CD14-positive monocyte (primary cell): ENCODE data around the gene WNT5A. TPM values are rescaled to one million over a fixed set of nuclear protein-coding genes. Genes with fewer than 3 reads are reported as not detected.

Source experiments
- DNase-seq, 3 donors: peaks; one replicate each; pipeline ENCODE4 v3.0.0-alpha.2; 2011 to 2022
- H2AFZ ChIP-seq: 2 replicates; pipeline ENCODE4 v1.6.0; 2012; ENCODE audit warnings: mild to moderate bottlenecking, low read depth, low read length, inconsistent platforms; ENCODE audit not compliant: insufficient read depth, poor library complexity, severe bottlenecking
- H3K27ac ChIP-seq, 2 donors: 1 replicate in 1 of 2; 2 replicates in 1 of 2; pipeline ENCODE4 v1.5.1; 2012 to 2013; ENCODE audit warnings: low read length in 2 of 2, control low read depth in 1 of 2, inconsistent platforms in 1 of 2, low read depth in 1 of 2, mild to moderate bottlenecking in 1 of 2
- H3K27me3 ChIP-seq, 2 donors: one replicate each; pipeline versions ENCODE4 v1.6.0 to v1.6.1; 2011 to 2013; ENCODE audit warnings: low read length in 2 of 2; ENCODE audit not compliant: control insufficient read depth in 2 of 2, insufficient read depth in 2 of 2
- H3K36me3 ChIP-seq, 2 donors: replicated peaks in 1 of 2; 1 replicate in 1 of 2; 2 replicates in 1 of 2; pipeline versions ENCODE4 v1.5.1 to v1.6.1; 2012 to 2013; ENCODE audit warnings: low read length in 2 of 2, control low read depth in 1 of 2, inconsistent platforms in 1 of 2, mild to moderate bottlenecking in 1 of 2; ENCODE audit not compliant: insufficient read depth in 2 of 2, control insufficient read depth in 1 of 2
- H3K4me1 ChIP-seq, 2 donors: 1 replicate in 1 of 2; 2 replicates in 1 of 2; pipeline versions ENCODE4 v1.5.1 to v1.6.1; 2012 to 2013; ENCODE audit warnings: low read length in 2 of 2, control low read depth in 1 of 2, inconsistent platforms in 1 of 2, mild to moderate bottlenecking in 1 of 2, moderate library complexity in 1 of 2; ENCODE audit not compliant: insufficient read depth in 2 of 2, control insufficient read depth in 1 of 2
- H3K4me2 ChIP-seq: replicated peaks from 2 replicates; pipeline ENCODE3; 2012; ENCODE audit warnings: low read length, moderate library complexity, mild to moderate bottlenecking; ENCODE audit not compliant: poor library complexity, severe bottlenecking; ENCODE audit errors: extremely low read depth
- H3K4me3 ChIP-seq, 3 experiments: fragments of 200-600 bp in 1 of 3; sonication (generic) in 1 of 3; replicated peaks in 1 of 3; 1 replicate in 2 of 3; 2 replicates in 1 of 3; pipeline ENCODE4 v1.5.1; 2011 to 2013; ENCODE audit warnings: low read length in 3 of 3, mild to moderate bottlenecking in 3 of 3, control low read depth in 2 of 3, low read depth in 2 of 3, inconsistent platforms in 1 of 3, moderate library complexity in 1 of 3
- H3K79me2 ChIP-seq: 2 replicates; pipeline ENCODE4 v1.6.0; 2012; ENCODE audit warnings: mild to moderate bottlenecking, control low read depth, inconsistent platforms, low read length, moderate library complexity; ENCODE audit not compliant: insufficient read depth
- H3K9ac ChIP-seq: 2 replicates; pipeline ENCODE4 v1.6.0; 2017; ENCODE audit warnings: low read length, mild to moderate bottlenecking; ENCODE audit not compliant: insufficient read depth, poor library complexity, severe bottlenecking
- H3K9me3 ChIP-seq, 2 donors: replicated peaks in 1 of 2; 1 replicate in 1 of 2; 2 replicates in 1 of 2; pipeline versions ENCODE4 v1.5.1 to v1.6.1; 2012 to 2013; ENCODE audit warnings: low read length in 2 of 2, control low read depth in 1 of 2; ENCODE audit not compliant: control insufficient read depth in 1 of 2, insufficient read depth in 1 of 2
- H4K20me1 ChIP-seq: 2 replicates; pipeline ENCODE4 v1.6.0; 2012; ENCODE audit warnings: mild to moderate bottlenecking, low read length, control low read depth, moderate library complexity; ENCODE audit not compliant: insufficient read depth
- H3K27ac Mint-ChIP-seq, 7 donors: one replicate each; pipeline ENCODE4 v1.8.0; 2020; ENCODE audit warnings: mild to moderate bottlenecking in 7 of 7, mixed read lengths in 7 of 7, moderate library complexity in 6 of 7, inconsistent platforms in 2 of 7
- H3K27me3 Mint-ChIP-seq, 3 donors: one replicate each; pipeline ENCODE4 v1.8.0; 2021 to 2022; ENCODE audit warnings: low read depth in 3 of 3, mild to moderate bottlenecking in 3 of 3, mixed read lengths in 3 of 3, moderate library complexity in 3 of 3, inconsistent platforms in 1 of 3
- H3K36me3 Mint-ChIP-seq, 2 donors: one replicate each; pipeline ENCODE4 v1.8.0; 2020; ENCODE audit warnings: mixed read lengths in 2 of 2, inconsistent platforms in 1 of 2, mild to moderate bottlenecking in 1 of 2
- H3K4me1 Mint-ChIP-seq: one replicate; pipeline ENCODE4 v1.8.0; 2020; ENCODE audit warnings: mild to moderate bottlenecking, mixed read lengths
- H3K4me3 Mint-ChIP-seq, 2 donors: one replicate each; pipeline ENCODE4 v1.8.0; 2020; ENCODE audit warnings: mild to moderate bottlenecking in 2 of 2, mixed read lengths in 2 of 2, moderate library complexity in 1 of 2
- H3K9me3 Mint-ChIP-seq, 7 donors: one replicate each; pipeline ENCODE4 v1.8.0; 2020 to 2022; ENCODE audit warnings: mixed read lengths in 7 of 7, mild to moderate bottlenecking in 6 of 7, moderate library complexity in 6 of 7, inconsistent platforms in 2 of 7
- WGBS: methylation state at CpG from one replicate; pipeline ENCODE4 v1.1.5; 2013; ENCODE audit warnings: missing lambda C conversion rate; ENCODE audit not compliant: insufficient coverage; 5-methylcytosine and 5-hydroxymethylcytosine counted together
- intact Hi-C, 2 donors: fragments of 100-400 bp; cut with micrococcal nuclease; formaldehyde crosslinking; loops; one replicate each; pipeline versions ENCODE4 v1.15.0 to v1.15.1; 2023
- polyA plus RNA-seq, 3 donors: library from polyadenylated mRNA; depleted of rRNA in 1 of 3; unstranded in 2 of 3; stranded (reverse) in 1 of 3; fragments of 300-500 nt in 2 of 3; fragments of >200 nt in 1 of 3; fragmentation: Illumina TruSeq in 2 of 3; gene quantifications; 1 replicate in 2 of 3; 2 replicates in 1 of 3; pipeline ENCODE4 v1.2.3, GENCODE V29; 2012 to 2021
- TF ChIP-seq, protein P1 (sequence below): fragments of 200-600 bp; IDR thresholded peaks from one replicate; pipeline ENCODE4 v1.8.0; 2022; ENCODE audit warnings: antibody characterized with exemption, mild to moderate bottlenecking

Gene WNT5A
- polyA plus RNA-seq, 3 donors: 0.01 to 0.03 TPM; not detected in 1

DNA sequence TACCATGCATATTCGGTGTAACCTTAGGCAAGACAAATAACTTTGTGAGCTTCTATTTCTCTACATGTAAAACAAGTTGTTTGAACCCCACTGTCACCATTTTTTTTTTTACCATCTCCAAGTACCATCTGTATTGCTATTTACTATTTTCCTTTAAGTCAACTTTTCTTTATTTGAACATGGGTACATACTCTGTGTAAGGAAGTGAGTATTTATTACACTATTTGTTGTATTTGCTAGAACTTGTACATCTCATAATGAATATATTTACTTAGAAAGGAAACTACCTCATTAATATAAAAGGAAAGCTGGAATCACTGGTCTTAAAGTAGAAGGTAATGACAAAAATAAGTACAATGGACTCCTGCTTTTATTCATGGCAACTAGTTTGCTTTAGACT, 69.9 kb downstream of the WNT5A start:
- peaks cover 0 to 11% of the 10 kb centered on the region in 2 donors for H3K9me3 ChIP-seq
- H3K9ac ChIP-seq: no peak overlapping the region
- H3K36me3 ChIP-seq: no peaks in the 10 kb centered on the region
- intact Hi-C loops: no loop called here
- Mint-ChIP-seq H3K4me1 (no peaks in the 10 kb centered on the region), H3K27ac (no peak overlapping the region), H3K27me3 (peaks cover 0 to 3% (median 2%) of the 10 kb centered on the region in 3 donors), H3K4me3 (no peak overlapping the region), H3K36me3 (no peaks in the 10 kb centered on the region), H3K9me3 (peaks cover 0 to 11% (median 4%) of the 10 kb centered on the region in 7 donors)
- H3K79me2 ChIP-seq: no peaks in the 10 kb centered on the region
- no peaks in the 10 kb centered on the region for H4K20me1 ChIP-seq
- no peak overlapping the region for H3K4me3 ChIP-seq
- no peak overlapping the region for H3K27ac ChIP-seq
- DNase-seq: no peak
- no peak overlapping the region for H3K4me2 ChIP-seq
- H2AFZ ChIP-seq: no peak overlapping the region
- no CpG with 5 or more reads among the region's 1 CpG for WGBS
- H3K4me1 ChIP-seq: no peaks in the 10 kb centered on the region
- no peaks in the 10 kb centered on the region for H3K27me3 ChIP-seq
- TF ChIP-seq, protein P1, sequence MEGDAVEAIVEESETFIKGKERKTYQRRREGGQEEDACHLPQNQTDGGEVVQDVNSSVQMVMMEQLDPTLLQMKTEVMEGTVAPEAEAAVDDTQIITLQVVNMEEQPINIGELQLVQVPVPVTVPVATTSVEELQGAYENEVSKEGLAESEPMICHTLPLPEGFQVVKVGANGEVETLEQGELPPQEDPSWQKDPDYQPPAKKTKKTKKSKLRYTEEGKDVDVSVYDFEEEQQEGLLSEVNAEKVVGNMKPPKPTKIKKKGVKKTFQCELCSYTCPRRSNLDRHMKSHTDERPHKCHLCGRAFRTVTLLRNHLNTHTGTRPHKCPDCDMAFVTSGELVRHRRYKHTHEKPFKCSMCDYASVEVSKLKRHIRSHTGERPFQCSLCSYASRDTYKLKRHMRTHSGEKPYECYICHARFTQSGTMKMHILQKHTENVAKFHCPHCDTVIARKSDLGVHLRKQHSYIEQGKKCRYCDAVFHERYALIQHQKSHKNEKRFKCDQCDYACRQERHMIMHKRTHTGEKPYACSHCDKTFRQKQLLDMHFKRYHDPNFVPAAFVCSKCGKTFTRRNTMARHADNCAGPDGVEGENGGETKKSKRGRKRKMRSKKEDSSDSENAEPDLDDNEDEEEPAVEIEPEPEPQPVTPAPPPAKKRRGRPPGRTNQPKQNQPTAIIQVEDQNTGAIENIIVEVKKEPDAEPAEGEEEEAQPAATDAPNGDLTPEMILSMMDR: no peak

DNA sequence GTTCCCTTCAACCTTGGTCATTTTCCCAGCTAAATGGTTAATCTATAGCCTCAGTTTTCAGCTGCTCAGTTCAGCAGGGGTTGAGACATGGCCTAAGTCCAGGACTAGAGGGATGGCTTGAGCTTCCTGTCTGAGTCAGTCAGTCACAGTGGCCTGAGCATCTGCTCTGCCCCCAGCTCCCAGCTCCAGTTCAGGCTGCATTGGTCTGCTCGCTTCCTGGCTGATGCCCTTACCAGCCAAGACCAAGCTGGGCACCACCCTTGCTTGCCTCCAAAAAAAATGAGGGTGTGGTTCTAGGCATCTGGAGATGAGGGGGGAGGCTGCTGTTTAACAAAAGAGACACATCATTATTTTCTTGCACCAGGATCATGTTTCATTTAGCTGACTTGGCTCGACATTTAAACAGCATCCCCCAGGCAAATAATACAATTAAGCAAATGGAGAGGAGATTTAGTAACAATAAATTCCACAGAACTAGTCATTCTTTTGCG, 70.7 kb downstream of the WNT5A start:
- Histone ChIP-seq H3K4me3 (no peak overlapping the region), H3K36me3 (no peaks in the 10 kb centered on the region), H3K9ac (no peak overlapping the region), H3K9me3 (peaks cover 0 to 11% of the 10 kb centered on the region in 2 donors), H4K20me1 (no peaks in the 10 kb centered on the region), H3K4me2 (no peak overlapping the region), H3K27me3 (no peaks in the 10 kb centered on the region), H3K79me2 (no peaks in the 10 kb centered on the region), H3K4me1 (no peaks in the 10 kb centered on the region), H2AFZ (no peak overlapping the region), H3K27ac (no peak overlapping the region)
- peaks cover 0 to 11% (median 4%) of the 10 kb centered on the region in 7 donors for H3K9me3 Mint-ChIP-seq
- WGBS: no CpG with 5 or more reads among the region's 3 CpGs
- TF ChIP-seq, protein P1: no peak
- H3K4me1 Mint-ChIP-seq: no peaks in the 10 kb centered on the region
- H3K4me3 Mint-ChIP-seq: no peak overlapping the region
- H3K27me3 Mint-ChIP-seq: peaks cover 0 to 3% (median 2%) of the 10 kb centered on the region in 3 donors
- H3K36me3 Mint-ChIP-seq: no peaks in the 10 kb centered on the region
- no peak overlapping the region for H3K27ac Mint-ChIP-seq
- no peak for DNase-seq
- intact Hi-C loops: no loop called here
